ENCODE results near the gene DMRTA2.

Gene DMRTA2

DNA sequence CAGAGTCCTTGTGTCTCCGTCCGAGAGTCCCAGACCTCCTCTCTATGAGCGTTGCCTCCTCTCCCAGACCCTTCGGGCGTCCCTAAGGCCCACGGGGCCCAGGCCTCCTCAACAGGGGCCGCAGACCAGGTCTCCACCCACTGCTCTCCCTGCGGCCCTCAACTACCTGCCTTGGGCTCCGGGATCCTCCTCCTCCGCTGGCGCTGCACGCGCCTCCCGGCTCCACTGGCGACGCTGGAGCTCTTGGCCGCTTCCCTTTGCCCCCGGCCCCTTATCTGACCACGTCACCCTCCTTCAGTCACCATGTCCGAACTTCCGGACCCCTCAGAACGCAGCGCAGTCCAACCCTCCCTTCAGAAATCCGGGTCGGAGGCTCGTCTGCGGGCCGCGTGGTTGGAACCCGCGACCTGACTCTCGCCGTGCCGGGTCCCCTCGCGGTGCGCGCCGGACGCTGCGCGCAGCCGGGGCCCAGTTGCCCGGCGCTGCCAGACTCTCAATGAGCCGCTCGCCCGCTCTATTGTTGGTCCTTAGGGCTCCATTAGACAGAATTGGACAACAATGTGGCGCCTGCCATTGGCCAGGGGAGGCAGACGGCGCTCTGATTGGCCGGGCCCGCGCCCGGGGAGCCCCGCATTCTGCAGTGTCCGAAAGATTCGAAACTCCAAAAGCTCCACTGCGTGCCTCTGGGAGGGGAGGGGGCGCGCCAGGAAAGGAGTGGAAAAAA, at the start of gene DMRTA2:
DMRTA2 (minus strand) TSS at position 498 of the 724 bp plus-strand sequence. CDS start 1,907 bp downstream, outside the sequence.
- DNase-seq = no peak

DNA sequence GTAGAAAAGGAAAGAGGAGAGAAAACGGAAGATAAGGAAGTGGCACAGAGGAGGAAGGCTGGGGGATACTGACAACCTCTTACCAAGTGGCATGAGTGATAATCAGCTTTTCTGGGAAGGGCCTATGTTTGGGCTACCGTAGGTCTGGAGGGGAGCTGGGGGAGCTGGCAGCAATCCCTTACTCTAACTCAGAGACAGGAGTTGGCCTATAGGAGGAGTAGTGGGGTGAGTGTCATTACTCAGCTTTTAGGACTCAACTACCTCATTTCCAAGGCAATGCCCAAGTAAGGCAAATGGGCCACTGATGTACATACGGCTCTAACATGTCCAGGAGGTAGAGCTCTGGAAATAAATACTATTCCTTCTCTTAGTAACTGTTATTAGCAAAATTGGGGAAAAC, 48.7 kb upstream of the DMRTA2 start:
- DNase-seq = no peak

DNA sequence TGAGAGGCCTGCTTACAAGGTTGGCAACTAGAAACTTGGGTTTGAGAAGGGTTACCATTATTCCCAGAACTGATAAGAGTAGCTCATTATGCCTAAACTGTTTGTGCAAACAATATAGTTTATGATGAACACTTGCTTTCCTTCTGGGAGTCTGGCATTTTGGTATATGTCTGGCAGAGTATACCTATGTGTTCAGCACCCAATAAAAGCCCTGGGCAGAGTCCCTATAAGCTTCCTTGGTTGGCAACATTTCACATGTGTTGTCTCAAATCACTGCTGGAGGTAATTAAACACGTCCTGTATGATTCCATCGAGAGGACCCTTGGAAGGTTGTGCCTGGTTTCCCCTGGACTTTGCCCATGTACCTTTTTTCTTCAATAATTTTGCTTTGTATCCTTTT, 39.7 kb upstream of the DMRTA2 start:
- no peak for DNase-seq

DNA sequence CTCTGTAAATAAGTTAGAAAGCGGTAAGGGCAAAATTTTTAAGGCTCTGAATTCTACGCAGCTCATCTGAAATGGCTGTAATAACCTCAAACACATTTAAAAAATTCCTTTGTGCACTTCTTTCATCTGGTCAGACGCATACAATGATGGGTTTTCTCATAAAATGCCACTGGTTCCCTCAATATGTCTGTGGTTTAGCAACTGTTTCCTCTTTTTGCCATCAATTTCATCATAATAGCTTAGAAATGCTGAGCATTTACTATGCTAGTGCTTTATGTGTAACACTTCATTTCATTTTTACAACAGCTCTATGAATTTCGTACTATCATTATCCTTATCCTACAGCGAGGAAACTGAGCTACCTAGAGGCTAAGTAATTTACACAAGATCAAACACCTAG, 35.3 kb upstream of the DMRTA2 start:
- no peak for DNase-seq

DNA sequence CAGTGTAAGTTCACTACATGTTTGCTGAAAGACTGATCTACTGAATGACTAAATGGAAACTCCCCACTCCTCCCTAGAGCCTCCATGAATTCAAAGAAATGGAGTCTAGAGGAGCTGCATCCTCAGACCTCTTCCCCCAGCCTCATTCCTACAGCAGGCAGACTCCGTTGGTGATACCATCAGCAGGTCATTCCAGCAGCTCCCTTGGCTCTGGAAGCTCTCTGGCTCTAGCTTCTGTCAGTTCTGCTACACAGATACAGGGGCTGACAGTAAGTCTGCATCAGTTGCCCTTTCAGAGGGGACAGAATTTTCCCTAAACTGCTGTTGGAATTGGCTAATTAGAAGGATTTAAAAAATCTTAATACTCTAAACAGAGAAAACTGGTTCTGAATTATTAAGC, 31.7 kb upstream of the DMRTA2 start:
- no peak for DNase-seq

DNA sequence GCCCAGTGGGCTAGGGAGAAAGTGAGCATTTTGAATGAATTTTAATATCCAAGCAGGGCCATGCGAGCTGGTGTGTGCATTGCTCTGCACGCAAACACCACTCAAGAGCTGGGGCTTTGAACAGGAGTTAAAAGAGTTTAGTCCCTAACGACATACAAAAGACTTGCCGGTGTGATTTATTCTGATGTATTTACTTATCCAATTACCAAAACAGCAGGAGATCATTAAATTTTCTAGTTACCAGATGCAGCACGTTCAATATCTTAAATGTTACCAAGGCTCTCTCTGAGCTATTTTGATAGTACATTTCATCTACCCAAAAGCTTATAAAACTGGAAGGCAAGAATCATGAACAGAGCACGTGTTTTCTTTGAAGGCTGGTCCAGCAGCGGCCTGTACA, 30.0 kb upstream of the DMRTA2 start:
- no peak for DNase-seq

DNA sequence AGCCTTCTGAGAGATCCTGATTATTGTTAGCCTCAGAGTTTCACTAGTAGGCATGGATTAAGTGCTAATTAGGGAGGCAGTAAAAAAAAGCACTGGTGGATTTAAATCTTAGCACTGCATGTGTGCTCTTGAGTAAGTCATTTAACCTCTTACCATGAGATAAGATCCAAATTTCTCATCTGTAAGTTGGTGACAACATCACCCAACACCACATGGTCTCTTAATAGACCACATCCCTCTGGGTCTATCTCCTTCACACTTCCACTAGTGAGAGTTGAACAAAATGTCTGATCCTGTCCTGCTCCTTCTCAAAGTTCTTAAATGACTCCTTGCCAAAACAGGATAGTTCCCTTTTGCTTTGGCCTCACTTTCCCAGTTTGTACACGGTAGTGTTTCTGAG, 29.5 kb upstream of the DMRTA2 start:
- DNase-seq = no peak

DNA sequence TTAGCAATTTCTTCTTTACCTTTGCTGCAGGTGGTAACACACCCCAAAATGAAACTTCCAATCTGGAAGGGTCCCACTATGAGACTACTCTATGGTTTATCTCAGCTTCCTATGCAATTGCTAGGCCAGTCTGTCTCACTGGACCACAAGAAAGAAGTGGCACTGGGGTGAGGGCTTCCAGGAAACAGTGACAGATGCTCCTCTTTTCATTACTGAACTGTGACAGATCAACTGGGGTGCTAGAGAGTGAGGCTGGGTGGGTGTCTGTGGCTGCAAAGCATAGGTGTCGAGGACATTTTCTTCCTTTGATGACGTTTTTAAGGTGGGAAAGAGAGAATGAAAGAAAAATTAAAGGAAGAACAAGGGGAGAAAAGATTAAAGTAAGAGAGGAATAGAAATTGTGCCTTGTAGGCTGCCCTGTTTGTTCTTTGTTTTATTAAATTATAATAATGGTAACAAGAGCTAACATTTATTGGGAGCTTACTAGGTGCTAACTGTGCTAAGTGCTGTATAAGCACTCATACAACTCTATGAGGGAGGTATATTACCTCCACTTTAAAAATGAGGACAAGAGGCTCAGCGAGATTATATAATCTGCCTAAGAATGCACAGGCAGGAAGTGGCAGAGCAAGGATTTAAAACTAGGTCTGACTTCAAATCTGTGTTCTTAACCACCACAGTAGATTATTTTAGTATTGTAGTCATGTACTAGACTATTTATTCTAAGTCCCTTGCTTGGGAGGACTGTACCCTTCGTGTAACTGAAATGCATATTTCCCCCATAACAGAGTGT, 27.8 kb upstream of the DMRTA2 start:
- no peak for DNase-seq

DNA sequence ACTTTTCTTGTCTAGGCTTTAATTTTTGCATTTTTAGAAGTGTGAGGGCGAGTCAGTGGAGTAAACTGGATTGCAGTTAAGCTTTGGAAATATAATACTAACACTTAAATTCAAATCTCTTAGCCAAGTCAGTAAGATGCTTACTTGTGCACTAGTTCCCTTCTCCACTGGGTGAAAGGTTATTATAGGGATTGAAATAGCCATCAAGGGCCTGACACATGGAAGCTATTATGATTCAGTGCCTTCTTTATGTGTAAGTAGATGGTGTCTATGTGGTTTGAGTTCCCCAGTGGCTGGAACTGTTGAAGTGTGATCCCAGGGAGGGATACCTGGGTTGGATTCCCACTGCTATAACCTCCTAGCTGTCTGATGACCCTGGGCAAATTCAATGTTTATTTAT, 24.7 kb upstream of the DMRTA2 start:
- DNase-seq = no peak

DNA sequence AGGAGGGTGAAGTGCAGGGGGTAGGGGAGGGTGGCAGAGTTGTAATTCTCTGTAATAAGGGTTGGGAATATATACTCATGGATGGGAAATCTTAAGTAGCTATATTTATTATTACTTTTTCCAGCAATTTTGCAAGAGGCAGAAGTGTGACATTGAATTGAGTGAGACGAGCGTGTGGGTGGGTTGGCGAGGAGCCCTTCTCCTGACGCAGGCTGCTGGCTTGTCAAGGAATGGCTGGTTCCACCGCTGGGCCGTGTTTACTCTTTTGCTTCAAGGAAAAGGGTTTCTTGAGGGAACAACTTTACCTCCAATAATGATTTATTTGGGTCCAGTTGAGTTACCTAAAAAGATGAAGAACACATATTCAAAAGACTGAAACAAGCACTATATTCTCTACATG, 17.9 kb upstream of the DMRTA2 start:
- no peak for DNase-seq

DNA sequence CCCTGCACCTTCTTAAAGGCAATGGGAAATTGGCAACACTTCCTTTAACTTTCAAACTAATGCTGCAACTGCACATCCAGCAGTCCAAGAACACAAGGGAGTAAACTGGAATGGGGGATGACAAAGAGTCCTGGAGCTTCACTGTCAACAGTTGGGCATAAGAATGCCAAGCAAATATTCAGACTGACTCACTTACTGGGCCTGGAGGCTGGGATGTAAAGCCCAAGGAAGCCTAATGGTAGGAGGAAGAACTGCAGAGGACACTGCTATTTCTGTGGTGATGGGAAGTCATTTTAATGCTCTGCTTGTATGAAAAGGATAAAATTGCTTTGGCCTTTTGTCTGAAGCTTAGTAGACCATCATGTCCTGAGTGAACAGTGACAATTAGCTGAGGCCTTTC, 15.7 kb upstream of the DMRTA2 start:
- DNase-seq = no peak

DNA sequence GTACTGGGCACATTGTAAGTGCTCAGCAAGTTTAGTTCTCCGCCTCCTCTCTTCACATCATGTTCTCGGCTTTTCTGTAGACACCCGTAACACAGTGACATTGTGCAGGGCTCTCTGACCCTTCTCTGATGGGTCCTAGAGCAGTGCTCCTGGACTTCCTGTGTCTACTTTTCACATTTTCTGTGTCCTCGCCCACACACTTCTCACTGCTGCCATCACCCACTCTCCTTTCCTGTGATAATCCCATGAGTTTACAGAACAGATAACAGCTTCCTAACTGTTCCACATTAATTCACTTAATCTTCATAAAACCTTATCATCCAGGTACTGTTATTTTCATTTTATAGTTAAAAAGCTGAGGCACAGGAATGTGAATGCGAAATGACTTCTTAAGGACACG, 13.2 kb upstream of the DMRTA2 start:
- DNase-seq = no peak

DNA sequence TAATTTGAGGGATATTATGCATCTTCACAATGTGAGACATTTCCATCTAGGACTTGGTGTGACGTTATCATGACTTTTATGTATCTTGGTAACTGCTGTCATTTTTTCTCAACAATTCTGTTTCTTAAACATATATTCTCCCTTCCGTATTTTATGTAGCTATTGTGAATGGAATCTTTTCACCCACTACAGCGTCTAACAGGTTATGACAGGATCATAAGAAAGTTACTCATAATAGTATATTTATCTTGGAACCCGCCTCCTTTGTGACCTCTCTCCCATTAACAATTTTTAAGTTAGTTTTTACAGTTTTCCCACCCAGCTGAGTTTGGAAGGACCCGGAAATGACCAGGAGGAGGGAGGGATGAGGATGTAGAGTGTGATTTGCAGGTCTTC, 6.8 kb upstream of the DMRTA2 start:
- DNase-seq = no peak

DNA sequence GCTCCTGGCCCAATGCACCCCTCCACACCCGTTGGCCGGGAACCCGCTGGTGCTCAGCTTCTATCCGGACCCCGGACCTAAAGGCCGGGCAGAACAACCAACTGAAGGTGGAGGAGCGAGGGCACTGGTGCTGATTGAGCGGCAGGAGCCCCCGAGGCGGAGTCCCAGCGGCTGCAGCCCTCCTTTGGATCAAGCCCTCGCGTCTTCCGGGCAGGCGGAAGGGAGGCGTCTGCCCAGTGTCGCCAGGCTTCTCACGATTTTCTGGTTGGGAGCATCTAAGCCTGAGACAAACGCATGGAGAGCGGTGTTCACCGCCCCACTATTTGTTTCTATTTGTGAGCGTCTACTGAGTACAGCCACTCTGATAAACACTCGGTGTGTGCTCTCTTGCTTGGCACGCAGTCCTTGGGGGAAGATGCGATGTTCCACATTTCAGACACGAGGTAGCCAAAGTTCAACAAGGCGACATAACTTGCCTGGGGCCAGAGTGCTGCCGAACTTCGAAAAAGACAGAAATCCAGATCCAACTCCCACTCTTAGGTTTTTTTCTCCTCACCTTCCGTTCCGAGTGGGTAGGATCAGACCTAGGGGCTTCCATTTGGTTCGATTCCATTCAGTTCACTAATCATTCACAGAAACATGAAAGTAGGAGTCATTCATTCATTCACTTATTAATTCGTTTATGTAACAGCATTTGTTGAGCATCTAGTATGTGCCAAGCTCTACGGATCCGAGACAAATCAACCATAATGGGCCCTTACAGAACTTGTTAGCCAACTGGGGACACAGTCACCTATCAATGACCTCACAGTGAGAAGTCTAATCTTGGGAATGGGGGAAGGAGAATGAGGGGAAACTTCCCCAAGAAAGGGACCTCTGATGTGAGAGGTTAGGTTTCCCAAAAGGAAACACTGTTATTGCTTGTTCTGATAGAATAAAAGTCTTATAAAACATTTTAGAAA, 4.9 kb upstream of the DMRTA2 start:
- DNase-seq = no peak

DNA sequence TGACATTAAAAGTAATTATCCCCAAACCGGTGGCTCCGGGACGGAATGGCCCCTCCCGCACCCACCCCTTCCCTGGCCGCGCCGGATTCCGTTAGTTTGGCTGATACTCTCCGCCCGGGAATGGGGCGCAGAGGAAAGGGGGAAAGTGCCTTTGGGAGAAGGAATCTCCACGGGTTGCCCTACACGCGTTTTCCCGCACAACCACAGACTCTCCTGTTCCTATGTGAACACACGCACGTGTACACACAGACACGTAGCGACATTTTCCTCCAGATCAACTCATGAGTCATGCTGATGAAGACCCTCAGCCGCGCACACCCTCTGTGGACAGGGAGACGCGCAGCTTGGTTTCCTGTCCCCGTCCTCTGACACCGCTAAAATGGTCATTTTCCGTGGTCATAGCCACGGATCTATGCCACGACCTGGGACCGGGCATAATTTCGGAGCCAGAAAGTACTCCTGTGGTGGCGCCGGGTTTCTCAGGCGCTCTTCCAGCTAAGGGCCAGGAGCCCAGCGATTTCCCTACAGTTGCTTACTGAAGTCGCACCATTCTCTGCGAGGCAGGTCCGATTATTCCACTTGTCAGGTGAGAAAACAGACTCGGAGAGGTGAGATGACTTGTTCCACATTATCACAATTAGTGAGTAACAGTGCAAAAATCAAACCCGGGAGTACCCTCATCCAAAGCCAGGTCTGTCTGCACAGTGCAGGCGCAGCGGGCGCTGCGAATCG, 4.0 kb upstream of the DMRTA2 start:
- no peak for DNase-seq

DNA sequence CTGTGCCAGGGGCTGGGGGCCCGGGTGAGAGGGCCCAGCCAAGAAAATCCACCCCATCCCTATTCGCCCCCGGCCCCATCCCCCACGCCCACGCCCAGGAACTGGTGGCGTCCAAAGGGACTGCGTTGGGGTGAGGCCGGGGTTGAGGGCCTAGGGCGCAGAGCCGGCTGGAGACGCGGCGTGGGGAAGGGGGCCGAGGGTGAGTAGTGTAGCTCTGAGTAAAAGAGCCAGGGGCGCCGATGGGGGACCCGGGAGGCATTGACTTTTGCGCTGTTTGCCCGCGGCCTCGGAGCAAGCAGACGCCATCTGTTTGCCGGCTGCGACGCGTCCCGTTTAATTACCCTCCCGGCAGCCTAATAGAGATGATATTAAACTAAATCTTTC, 3.5 kb upstream of the DMRTA2 start:
- DNase-seq = no peak

DNA sequence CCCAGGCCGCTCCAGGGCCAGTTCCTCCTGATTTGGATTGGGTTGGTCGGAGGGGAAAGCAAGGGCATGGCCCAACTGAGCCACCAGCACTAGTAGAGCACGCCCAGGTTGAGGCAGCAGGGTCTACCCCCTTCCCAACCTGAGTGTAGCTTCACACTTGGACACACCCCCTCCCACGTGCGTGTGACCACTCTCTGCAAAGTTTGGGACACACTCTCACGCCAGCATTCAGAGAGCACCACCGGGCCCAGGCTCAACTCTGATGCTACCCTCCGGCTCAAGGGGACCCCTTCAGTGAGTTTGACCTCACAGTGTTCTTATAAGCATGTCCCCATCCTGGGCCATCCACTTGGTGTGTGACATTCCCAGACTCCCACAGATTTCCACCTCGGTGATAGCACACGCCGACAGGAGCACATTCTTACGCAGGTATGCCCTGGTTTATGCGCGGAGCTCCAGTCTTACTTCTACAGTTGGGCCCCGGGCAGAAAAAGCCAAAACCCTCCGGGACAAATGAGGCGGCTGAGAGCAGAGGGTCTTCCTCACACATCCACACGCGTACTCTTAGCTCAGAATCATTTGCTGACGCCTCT, 3.0 kb upstream of the DMRTA2 start:
- no peak for DNase-seq

DNA sequence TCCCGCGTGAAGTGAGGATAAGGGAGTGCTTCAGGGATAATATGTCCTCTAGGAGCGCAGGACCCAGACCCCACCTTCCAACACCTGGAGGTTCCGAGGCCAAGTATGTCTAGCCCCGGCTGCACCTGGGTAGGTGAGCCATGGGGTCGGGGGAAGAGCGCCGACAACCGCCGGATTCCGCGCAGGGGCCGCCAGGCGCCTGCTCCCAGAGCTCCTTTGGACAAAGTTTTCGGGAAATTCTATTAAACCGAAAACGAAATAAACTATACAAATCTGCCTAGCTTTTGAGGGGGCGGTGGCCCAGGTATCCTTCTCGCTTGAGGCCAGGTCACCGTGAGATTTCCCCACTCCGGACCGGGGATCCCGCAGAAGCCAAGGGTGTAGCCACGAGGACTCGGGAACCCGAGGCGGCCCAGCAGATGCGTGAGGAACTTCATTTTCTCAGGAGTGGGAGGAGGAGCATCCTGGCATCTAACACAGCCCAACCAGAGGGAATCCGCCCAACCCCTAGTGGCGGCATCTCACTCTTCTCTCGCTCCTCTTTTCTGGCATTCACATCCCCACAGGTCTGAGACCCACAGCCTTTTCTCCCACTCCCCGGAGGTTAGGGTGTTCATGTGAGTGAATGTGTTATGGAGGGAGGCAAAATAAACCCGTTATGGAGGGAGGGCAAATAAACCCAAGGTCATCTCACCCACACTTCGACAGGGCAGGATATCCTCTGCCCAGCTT, 2.3 kb upstream of the DMRTA2 start:
- no peak for DNase-seq

DNA sequence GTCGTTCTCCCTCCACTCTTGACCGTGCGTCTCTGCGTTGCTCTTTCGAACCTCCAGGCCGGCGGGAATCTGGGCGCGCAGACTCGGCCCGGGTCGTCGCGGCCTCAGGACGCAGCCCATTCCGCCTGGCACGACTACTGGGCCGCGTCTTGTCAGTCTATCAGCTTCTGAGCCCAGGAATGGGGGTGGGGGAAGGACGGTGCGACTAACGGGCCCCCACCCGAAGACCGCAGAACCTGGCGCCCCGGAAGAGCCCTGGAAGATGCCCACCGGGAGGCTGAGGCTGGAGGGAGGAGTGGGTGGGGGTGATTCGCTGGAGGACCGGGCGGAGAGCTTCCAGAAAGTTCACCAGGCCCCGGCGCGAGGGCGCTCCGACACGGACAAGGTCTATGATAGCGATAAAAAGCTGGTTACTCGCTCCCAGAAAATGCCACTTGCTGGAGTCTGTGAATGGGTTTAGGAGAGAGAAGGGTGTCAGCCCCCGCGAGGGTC, 1.7 kb upstream of the DMRTA2 start:
- DNase-seq = no peak

DNA sequence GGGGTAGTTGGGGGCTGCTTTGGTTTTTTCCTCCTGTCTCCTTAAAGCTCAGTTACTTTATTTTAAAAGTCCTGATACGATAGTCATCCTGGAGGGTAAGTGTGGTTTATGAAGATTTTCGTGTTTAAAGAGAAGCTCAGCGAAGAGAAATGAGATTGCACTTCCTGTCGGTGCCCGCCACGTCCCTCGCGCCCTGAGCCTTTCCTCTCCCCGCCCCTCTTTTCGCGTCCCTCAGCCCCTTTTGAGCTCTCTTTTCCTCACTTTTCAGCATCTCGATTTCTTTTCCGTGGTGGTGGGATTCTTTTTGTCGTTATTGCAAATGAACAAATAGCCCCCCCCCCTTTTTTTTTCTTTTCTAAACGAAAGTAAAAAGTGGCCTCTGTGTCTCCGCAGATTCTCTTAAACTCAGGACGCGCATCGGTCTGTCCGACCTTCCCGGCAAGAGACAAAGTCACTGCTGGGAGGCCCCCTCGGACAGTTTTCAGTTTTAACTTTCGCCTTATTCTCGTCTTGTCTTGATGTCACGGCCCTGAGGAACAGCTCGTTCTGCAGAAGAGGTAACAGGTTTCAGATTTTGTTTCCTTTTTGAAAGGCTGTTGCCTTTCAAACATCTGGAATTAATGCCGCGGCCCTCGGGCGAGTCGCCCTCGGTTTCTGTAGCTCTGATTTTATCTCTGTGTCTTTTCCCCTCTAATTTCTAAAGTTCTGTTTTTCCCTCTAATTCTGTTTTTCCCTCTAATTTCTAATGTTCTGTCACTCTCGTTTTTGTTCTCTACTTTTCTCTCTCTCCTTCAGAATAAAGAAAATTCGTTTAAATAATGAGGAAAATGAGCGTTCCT, 1.0 kb upstream of the DMRTA2 start:
- no peak for DNase-seq

DNA sequence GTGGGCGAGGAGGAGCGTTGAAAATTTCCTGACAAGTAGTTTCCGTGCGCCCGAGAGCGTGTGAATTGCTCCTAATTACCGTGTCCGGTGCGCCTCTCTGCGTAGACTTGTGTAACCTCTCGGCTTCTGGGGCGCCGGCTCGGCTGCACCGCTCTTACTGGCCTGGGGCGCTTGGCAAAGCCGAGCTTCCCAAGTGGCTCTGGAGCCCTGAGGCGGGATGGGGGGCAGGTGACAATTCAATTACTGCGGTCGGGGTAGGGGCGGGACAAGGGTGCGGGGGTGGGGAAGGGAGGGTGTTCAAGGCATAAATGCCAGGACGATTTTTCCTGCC, 392 bp upstream of the DMRTA2 start:
- DNase-seq = no peak
